GM21786 (cell line): Measurements from ENCODE around the gene SCFD2.
"Not testable (repeated sequence)": the region's sequence is repeated elsewhere in the genome, so short reads cannot be mapped to it uniquely, and the experiment has no call there.

Experiments used
- ATAC-seq: cut with Tn5 transposase; IDR thresholded peaks from one replicate; pipeline ENCODE4 v1.9.1; 2021; ENCODE audit not compliant: unreplicated experiment

The SCFD2 gene

DNA sequence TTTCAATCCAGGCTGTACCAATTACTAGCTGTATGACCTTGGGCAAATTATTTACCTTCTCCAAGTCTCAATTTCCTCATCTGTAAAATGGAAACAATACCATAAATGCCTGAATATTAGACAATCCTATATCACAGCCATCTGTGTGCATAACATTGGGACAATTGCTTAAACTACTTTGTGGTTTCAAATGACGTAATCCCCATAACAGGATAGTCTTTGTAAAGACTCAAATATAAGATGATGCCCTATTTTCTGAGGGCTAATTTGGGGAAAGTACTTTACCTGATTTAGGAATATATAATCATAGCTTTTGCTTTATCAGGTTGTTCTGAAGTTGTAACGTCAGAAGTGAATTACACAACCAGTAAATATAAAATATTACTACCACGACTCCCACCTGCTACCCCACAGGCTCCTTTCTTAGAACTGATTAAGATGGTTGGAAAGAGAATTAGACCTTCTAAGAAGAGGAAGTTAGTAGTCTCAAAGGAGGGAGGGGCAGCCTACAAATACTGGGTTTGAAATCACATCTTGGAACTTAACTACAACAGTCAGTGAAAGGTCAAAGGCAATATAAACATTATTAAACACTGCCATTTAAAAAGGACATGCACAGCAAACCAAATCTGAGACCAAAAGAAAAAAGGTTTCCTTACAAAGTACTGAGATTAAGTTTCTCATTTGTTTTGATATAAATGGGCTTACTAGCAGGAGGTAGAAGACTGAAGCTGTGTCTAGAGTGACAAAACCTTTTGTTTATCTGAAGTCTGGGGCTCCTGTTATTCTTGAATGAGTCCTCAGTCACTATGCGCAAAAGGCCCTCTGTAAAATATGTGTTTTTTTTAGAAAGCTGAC, 215.0 kb downstream of the SCFD2 start:
- no peak for ATAC-seq

- no peak for ATAC-seq
Measured at GRCh38 chr4:53147711-53148110, 218.2 kb downstream of the SCFD2 start.

GRCh38 chr4:53147197-53147596, 218.7 kb downstream of the SCFD2 start:
- no peak for ATAC-seq

DNA sequence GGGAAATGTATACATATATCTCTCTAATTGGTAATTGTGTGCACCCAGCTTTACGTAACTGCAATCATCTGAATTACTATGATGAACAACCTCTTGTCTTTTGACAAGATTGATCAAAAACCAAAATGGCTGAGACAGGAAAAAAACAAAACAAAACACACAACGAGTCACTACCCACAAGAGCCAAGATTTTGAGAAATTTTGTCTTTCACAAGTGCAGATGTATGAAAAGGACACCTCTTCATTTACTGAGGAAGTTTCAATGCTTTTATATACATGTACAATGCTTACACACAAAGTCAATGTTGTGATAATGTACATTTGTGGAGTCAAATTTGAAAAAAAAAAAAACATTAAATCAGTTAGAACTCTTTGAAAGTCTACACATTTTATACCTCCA, 224.6 kb downstream of the SCFD2 start:
- ATAC-seq: no peak

DNA sequence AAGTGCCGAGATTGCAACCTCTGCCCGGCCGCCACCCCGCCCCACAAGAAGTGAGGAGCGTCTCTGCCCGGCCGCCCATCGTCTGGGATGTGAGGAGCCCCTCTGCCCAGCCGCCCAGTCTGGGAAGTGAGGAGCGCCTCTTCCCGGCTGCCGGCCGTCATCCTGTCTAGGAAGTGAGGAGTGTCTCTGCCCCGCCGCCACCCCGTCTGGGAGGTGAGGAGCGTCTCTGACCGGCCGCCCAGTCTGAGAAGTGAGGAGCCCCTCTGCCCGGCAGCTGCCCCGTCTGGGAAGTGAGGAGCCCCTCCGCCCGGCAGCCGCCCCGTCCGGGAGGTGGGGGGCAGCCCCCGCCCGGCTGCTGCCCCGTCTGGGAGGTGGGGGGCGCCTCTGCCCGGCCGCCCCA, 226.6 kb downstream of the SCFD2 start:
- not testable (repeated sequence) for ATAC-seq

DNA sequence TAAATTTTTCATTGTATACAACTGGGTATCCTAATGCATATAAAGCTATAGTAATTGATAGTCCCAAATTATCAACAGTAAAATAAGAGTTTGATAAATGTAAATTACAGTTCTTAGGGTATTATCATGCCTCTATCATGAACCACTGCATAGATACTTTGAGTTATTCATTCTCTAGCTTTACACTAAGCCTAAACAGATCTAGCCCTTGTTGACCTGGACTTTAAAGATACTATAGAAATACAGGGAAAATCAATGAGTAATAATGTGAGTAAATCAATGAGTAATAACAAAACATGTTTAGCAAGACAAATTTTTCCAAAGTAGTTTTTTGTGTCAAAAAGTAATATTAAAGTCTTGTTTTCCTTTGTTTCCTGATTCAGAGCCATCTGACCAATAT, 228.4 kb downstream of the SCFD2 start:
- ATAC-seq: no peak

DNA sequence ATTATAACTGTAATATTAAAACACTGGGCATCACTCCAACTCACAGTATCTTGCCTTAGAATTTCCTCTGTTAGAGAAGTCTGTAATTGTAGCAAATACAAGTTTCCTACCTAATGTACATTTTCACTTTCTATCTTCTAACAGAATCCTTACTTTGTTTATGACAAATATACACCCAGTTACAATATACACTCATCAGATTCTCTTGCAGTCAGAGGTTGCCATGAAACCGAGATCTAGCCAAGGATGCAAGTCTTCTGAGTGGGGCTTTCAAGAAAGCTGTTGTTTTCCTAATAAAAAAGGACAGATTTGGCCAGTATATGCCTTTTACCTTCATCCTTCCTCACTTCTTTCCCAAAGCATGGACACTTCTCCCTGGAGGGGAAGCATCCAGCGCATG, 228.9 kb downstream of the SCFD2 start:
- no peak for ATAC-seq

DNA sequence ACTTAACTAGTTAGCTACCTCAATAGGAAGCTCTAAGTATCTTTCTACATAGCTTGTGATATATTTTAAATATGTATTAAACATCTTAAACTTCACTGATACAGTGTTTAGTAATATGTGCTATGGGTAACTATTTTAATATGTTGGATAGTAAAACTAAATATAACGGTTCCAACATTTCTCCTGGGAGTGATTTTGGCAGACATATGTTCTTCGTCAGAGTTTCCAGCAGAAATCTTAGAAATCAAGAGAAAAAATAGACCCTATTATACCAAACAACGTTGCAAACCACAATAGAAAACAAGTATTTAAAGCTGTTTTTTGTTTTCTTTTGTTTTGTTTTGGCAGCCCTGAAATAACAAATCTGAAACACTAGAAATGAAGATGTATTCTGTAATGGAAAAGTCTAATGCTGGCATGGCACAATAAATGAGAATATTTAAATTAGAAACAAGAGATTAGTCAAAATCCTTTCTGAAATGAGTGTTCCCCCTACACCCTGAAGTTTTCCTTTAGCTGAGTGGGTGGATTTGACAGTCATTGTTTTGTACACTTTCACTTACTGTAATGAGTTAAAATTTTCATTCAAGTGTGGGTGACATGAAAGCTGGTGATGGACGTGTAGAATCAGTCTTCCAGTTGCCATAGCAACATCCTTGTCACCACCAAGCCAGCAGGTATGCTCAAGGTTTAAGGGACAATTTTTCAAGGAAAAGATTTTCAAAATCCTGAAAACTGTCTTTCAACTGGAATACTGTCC, 233.5 kb downstream of the SCFD2 start:
- no peak for ATAC-seq

DNA sequence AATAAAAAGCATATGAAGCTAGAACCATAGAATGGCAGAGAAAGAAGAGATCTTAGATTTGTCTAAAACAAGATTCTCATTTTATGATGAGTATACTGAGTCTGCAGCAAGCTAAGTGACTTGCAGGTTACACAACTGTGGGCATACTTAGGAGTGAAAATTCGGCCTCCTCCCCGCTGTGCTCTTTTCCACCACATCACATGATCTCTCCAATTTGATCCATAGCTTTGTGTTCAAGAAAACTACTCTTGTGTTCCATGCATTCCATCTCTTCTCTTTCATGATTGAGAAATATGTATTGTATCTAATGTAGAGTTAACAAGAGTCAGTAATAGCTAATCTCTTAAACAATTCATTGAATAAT, 234.3 kb downstream of the SCFD2 start:
- ATAC-seq: no peak

GRCh38 chr4:53130896-53131561, 234.8 kb downstream of the SCFD2 start:
- ATAC-seq: no peak

DNA sequence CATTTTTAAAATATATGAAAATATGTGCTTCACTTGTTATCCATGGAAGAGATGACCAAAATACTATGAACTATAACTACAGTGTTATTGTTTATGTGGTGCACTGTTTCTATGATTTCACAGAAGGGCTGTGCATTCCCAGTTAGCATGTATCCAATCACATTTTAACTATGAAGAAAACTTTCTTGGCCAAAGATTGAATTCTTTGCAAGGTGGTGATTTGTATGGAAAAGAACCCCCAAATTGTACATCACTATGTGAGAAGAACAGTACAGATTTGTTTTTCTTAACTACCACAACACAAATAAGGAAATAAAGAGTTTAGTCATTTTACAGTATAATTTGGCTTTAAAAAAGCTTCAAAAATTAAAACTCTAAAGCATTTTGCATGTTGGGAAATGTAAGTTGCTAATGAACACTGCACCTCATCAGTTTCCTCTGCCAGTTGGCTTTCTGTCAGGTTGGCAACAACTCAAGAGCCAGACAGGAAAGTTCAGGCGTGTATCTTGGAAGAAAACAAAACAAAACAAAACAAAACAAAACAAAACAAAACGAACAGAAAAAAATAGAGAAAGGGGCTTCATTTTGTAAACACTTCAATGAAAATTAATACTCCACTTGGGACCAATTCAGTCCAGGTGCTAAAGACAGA, 237.0 kb downstream of the SCFD2 start:
- no peak for ATAC-seq

GRCh38 chr4:53128231-53128630, 237.6 kb downstream of the SCFD2 start:
- no peak for ATAC-seq

DNA sequence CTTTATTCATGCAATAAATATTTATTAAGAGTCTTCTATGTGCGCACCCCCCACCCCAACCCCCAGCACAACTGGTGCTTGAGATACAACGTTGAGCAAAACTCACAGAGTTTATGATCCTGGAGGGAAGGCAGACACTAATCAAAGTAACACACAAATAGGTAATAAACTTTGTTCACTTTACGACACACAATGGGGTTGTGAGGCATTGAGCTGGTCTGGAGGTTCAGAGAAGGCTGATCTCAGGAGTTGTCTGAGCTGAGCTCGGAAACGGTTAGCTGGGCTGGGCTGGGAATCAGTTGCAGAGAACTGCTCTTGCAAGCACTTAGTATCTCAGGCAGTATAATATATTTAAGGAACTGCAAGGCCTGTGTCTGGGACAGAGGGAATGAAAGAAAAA, 238.5 kb downstream of the SCFD2 start:
- ATAC-seq: no peak

DNA sequence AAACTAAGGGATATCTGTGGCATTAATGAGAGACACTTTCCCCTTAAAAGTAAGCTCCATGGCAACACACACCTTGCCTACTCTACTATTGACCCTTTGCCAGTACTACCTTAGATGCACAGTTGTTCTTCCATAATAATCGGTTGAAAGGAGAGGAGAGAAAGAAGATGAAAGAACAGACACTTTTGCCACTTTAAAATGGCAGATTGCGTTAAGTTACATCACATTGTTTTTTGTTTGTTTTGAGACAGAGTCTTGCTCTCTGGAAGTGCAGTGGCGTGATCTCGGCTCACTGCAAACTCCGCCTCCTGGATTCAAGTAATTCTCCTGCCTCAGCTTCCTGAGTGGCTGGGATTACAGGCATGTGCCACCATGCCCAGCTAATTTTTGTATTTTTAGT, 239.8 kb downstream of the SCFD2 start:
- no peak for ATAC-seq

- ATAC-seq: no peak
Measured at GRCh38 chr4:53123819-53124218, 242.0 kb downstream of the SCFD2 start.

DNA sequence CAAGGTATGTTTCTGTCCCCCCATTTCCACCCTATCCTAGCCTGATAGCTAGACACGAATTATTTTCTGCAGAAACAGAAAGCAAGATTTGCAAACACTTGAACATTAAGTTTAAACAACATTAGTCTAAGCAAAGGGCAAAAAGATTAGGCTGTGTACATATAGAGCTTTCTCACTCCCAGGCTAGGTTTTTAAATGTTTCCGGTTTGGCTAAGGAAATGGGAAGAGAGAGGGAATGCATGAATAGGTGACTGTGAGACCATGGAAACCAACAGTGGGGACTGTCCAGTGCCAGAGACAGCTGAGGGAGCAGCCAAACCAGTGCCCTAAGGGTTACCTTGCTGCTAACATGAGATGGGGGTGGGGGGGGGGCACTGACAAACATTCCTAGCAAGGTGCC, 242.7 kb downstream of the SCFD2 start:
- no peak for ATAC-seq

DNA sequence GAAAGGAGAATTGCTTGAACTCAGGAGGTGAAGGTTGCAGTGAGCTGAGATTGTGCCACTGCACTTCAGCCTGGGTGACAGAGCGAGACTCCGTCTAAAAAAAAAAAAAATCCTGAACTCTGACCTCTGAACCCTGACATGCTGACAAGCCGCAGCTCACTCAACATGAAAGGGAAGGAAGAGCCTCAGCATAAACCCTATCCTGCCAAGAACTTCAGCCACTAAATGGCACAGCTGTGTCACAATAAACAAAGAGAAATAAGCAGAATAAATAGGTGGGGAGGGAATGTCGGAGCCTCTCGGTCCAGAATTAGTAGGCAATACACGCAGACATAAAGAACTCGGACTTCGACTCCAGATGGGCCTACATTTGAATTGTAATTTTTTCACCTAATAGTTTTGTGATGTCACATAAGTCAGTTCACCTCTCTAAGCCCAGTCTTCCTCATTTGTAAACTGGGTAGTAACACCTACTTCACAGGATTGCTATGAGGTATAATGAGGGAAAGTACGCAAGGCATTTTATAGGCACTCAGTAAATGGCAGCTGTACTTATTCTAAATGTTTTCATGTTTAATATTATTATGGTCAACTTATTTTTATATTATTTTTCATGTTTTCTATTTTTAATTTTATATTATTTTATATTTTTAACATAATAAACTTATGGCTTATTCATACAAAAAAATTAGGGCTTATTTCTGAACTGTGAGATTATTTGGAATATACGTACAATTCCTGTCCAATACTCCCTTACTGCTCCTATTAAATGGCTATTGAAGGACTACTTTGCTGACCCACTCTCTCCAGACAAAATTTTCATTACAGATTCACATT, 243.4 kb downstream of the SCFD2 start:
- no peak for ATAC-seq

- no peak for ATAC-seq
Measured at GRCh38 chr4:53121264-53121865, 244.5 kb downstream of the SCFD2 start.

- ATAC-seq: no peak
Measured at GRCh38 chr4:53120778-53121177, 245.1 kb downstream of the SCFD2 start.

GRCh38 chr4:53119680-53120079, 246.2 kb downstream of the SCFD2 start:
- ATAC-seq: no peak
